Activated CD4-positive, alpha-beta T cell treated with anti-CD3 and anti-CD28 coated beads for 24 hours (primary cell): Measurements from ENCODE around the gene DLGAP1.

Experiments used
- DNase-seq, 2 donors: peaks; one replicate each; pipeline ENCODE4 v3.0.0-alpha.2; 2020; ENCODE audit warnings: low read depth in 2 of 2

The DLGAP1 gene

GRCh38 chr18:3775996-3776395 is 679.1 kb downstream of the DLGAP1 start:
- no peak for DNase-seq

DNA sequence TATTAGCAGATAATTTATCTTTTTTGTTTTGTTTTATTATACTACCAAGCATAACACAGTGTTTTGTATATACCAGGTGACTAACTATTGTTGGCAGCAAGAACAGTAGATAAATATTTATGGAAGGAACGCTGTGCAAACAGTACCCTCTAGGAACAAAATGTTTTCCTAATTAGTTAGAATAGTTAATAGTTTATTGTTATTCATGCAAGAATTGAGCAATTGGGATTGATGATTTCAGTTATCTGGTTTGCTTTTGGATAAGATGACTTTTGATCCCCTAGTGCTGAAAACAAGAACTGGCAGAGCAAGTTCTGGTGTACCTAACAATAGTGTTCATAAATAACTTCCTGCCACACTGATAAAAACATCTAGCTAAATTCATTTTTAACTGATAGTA is 681.8 kb downstream of the DLGAP1 start:
- DNase-seq = no peak

DNA sequence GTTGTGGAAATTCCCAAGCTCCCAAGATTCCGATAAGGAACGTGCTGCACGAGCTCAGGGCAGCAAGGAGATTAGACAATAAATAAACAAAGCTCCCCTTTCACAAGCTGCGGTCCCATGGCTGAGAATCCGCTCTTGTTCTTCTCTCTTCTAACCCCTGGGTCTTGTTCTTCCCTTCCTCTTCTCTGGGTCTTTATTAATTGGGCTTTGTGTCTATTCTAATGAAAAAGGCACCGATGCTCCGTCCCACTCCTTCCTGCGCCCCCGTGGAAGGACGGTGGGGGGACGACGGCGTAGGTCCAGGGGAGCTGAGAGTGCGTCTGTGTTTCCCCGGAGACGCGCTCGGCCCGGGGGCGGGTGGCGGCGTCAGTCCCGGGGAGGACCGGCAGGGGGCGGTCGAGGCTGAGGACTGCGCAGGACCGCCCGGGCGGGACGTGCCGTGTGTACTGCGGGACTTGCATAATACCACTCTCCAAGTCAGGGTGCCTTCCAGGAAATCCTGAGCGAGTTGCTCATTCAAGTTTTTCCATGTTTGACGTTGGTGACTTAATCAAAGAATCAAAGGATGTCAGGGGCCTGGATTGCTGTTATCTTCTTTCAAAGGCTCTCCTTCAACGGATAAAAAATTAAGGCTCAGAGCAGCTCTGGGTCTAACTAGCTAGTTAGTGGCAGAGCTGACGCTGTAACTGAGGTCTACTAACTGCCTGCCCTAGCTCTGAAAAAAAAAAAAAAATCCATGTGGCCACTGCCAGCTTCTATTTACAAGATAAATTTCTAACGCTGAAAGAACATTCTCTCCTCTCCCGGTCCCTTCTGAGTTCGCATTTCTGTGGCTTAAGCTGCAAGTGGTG is 683.8 kb downstream of the DLGAP1 start:
- peak; percentile 64 to 71 for DNase-seq

GRCh38 chr18:3761266-3761665 is 693.8 kb downstream of the DLGAP1 start:
- DNase-seq = no peak

- DNase-seq = no peak
Observed at GRCh38 chr18:3760741-3761140, 694.4 kb downstream of the DLGAP1 start.

DNA sequence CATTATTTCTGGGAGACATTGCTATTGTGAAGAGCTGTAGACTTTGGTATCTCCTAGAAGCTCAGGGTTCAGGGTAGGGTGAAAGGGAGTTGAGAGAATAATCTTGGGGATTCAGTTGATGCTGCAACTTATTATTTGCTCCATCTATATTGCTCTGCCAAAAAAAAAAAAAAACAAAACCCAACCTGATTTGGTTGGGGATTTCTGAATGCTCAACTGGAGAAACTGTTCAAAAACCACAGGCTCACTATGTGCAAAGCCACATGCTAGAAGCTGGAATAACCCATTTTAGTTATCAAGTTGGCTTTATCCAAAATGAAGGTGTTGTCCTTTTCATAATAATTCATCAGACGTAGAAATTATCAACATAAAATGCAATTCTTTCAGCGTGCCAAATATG is 696.0 kb downstream of the DLGAP1 start:
- no peak for DNase-seq

DNA sequence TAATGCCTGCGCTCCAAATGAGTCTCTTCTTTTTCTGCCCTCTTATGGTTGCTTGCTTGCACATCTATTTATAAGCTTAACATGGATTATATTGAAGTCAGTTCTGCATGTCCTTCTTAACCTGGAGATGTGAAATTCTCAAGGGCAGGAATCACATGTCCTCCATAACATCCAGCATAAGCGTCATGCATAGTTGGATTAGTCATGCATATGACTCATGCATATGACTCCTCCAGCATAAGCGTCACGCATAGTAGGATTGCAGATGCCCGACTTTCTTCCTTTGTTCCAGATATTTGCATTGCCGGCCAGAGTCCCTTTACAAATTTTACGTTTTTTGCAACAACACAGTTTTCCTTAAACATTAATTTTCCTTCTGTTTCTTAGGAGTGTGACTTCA is 696.6 kb downstream of the DLGAP1 start:
- no peak for DNase-seq

DNA sequence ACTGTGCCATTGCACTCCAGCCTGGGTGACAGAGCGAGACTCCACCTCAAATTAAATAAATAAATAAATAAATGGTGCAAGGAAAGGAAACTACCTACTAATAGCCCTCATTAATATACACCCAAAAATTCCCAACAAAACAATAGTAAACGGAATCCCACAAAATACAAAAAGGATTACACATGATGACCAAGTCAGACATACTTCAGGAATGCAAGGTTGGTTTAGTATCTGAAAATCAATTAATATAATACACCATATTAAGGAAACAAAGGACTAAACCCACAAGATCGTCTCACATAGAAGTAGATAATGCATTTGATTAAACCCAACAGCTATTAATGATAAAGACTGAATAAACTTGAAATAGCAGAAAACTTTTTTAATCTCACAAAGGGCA is 697.7 kb downstream of the DLGAP1 start:
- DNase-seq = no peak

DNA sequence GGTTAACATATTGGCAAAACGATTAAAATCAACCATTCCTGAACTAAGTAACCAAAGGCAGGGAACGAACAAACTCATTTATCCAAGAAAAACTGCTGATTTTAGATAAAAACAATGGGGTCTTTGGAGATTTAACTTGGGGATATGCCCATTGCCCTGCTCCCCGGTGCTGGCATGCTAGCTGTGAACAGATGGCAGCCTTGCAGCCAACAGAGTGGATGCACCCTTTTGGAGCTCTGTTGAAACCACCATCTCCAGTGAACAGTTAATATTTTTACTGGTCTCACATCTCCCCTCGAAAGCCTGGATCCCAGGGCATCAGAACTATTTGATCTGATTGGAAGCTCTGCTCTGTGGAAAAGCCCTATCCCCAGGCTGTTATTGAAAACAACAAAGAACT is 702.0 kb downstream of the DLGAP1 start:
- no peak for DNase-seq

DNA sequence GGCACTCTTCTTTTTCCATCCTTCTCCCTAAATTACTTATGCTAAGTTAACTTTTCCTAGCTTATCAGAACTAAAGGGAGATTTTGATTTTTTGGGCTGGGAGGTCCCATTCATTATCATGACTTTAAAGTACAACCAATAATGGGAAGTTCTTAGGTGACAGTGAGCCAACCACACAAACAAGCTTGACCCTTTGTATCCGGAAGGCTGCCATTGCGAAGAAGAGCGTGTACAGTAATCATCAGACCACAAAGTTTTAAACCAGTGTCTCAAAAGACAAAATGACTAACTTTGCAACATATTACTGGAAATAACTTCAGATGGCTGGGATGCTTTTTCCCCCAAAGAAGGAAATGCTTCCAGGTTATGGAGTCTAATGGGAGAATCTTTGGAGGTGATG is 707.0 kb downstream of the DLGAP1 start:
- no peak for DNase-seq

- no peak for DNase-seq
Observed at GRCh38 chr18:3747176-3747973, 707.7 kb downstream of the DLGAP1 start.

DNA sequence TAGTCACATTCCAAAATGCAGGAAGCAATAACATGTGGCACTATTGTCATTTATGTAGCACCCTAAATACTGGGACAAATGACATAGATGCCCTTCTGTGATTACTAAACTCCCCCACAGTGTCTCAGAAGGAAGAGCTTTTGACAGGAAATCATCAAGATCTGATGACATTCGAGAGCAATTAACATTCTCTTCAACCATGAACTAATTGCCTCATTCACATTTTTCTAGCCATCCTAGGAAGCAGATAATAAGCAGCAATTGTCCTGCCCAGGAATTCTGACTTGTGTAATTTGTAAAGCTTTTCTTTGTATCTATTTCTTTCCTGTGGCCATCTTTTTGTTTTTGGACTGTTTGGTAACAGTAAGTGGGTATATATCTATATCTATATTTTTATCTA is 712.6 kb downstream of the DLGAP1 start:
- no peak for DNase-seq

DNA sequence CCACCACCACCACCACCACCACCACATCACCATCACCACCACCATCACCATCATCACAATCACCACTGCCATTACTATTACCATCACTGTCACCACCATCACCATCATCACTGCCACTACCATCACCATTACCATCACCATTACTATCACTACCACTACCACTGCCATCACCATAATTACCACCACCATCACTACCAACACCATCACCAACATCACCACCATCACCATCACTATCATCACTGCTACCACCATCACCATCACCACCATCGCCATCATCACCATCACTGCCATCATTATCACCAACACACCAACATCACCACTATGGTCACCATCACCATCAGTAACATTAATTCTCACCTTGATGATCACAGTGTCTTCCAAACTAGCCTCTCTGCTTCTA is 713.8 kb downstream of the DLGAP1 start:
- DNase-seq = no peak

DNA sequence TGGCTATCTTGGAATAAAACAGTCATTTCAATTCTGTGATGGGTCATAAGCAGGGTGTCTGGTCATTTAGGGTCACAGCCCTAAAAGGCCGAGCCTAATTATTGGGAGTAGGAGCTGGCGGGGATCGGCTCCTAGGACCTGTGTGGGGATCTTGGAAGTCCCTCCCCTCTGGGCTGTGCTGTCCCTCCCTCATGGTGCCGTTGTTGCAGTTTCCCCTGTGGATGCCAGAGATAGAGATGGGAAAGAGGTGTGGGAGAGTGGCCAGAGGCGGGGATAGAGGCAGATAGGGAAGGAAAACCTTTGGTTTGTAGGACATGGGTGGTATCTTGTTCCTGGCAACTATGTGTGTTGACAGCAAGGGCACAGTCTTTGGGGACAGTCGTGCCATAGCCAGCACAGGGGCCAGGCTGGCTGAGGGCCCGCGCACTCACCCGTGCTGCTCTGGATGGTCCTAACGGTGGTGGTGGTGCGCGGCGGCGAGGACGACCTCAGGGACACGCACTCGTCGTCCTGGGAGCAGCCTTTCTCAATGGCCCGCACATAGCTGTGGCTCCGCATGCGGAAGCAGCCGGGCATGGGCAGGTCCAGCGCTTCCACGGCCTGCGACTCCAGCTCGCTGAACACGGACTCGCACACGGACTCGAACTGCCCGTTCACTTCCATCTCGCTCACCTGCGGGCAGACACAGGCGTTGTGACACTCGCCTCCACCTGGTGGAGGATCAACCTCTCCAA is 726.2 kb downstream of the DLGAP1 start:
- DNase-seq = no peak

GRCh38 chr18:3727274-3727673 is 727.8 kb downstream of the DLGAP1 start:
- no peak for DNase-seq

DNA sequence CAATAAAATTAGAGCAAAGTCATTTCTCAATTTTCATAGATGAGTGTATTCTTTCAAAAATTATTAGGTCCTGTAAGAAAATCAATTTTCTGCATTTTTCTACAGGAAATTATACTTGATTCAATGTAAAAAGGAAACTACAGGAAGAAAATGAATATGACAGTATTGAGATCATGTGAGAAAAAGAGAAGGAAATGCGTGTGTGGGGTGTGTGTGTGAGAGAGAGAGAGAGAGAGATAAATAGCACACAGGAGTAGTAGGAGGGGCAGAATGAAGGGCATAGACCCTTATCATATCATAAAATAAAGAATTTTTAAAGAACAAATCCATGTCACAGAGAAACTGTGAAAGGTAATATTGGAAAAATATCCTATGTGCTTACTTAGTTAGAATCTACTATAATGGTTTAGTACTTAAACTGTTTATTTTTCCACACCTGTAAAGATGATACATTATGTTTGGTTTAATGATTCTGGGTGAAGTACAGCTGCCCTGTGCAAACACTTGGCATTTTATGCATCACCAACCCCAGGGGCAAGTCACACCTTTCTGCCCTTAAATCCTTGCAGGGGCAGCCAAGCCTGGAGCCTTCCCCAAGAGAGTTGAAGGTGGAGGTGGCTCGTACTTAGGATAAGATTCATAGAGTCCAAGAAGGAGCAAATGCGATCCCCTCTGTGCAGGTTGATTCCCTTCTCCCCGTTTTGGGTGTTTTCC is 728.7 kb downstream of the DLGAP1 start:
- DNase-seq = no peak

DNA sequence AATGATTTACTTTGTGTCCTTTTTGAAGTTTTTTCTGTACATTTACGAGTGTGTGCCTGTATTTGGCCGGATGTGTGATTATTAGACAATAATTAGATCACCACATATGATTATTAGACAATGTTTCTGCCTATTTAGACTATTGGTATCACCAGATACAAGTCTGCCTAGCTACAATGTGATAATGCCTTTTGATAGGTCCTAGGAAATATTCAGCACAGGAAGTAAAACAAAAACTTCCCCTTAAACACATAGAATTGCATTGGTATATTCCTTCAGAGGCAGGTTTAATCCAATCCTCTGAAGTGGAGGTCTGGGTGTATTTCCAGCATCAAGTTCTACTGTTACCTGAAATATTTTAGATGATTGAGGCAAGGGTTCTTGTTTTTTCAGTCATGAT is 730.0 kb downstream of the DLGAP1 start:
- DNase-seq = no peak

GRCh38 chr18:3723554-3723953 is 731.6 kb downstream of the DLGAP1 start:
- DNase-seq = no peak

- DNase-seq = no peak
Observed at GRCh38 chr18:3722649-3723433, 732.3 kb downstream of the DLGAP1 start.

GRCh38 chr18:3721771-3722648 is 733.1 kb downstream of the DLGAP1 start:
- no peak for DNase-seq
